GM19043 (cell line): ENCODE measurements around the gene ZNF280B.
"Not testable (repeated sequence)": the region's sequence is repeated elsewhere in the genome, so short reads cannot be mapped to it uniquely, and the experiment has no call there.

Experiments used
- ATAC-seq: cut with Tn5 transposase; IDR thresholded peaks from one replicate; pipeline ENCODE4 v1.9.1; 2021; ENCODE audit warnings: low read depth; ENCODE audit not compliant: unreplicated experiment

ZNF280B gene

DNA sequence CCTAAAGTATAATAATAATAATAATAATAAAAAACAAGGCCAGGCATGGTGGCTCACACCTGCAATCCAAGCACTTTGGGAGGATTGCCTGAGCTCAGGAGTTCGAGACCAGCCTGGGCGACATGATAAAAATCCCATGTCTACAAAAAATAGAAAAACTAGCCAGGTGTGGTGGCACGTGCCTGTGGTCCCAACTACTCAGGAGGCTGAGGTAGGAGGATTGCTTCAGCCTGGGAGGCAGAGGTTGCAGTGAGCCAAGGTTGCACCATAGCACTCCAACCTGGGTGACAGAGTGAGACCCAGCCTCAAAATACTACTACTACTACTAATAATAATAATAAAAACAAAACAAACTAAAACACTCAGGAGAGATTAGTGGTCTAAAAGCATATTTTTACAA lies 27.1 kb upstream of the ZNF280B start:
- ATAC-seq = no peak

DNA sequence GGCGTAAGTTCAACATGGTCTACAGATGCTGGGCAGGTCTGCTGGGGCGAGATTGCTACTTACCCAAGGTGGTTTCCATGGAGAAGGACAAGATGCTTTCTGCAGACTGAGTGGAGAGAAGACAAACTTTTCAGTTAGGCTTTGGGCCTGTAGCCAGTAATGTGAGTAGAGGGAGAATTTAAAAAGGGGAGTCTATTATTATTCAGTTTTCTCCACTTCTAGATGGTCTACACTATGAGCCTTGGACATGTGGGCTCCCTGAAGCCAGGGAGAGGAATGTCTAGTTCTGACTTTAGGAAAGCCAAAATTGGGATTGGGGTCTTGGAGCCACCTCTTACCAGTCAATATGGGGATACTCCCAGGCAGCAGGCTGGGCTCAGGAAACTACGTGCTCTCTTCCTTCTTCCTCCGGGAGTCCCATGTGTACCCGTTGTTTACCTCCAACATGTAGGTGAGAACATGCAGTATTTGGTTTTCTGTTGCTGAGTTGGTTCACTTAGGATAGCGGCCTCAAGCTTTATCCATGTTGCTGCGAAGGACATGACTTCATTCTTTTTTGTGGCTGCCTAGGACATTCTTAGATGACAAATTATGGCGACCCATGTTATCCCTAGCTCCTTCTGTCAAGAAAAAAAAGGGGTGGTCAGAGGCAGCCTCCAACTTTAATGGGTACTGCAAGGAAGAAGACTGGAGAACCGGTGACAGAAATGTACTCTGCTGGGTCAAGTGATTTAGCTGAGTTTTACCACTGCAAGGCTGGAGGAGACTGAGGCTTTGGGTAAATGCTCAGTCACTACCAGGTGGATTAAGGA lies 26.3 kb upstream of the ZNF280B start:
- ATAC-seq = no peak

DNA sequence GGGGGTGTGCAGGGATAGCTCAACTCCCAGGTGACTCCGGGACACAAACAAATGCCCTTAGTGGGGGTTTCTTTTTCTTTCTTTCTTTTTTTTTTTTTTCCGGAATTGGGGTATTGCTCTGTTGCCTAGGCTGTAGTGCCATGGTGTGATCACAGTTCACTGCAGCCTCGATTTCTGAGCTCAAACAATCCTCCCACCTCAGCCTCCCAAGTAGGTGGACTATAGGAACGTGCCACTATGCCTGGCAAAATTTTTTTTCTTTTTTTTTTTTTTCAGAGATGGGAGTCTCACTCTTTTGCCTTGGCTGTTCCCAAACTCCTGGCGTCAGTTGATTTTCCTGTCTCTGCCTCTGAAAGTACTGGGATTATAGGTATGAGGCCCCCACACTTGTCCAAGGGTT lies 25.3 kb upstream of the ZNF280B start:
- no peak for ATAC-seq

DNA sequence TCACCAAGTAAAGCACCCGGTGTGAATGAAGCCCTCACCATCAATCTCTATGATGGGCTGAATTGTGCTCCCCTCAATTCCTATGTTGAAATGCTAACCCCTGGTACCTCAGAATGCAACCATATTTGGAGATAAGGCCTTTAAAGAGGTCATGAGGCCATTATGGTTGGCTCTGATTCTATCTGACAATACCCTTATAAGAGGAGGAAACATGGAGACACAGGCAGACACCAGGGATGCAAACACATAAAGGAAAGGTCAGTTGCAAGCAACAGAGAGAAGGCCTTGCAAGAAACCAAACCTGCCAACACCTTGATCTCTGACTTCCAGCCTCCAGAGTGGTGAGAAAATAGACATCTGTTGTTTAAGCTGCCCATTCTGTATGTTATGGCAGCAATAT lies 24.9 kb upstream of the ZNF280B start:
- no peak for ATAC-seq

DNA sequence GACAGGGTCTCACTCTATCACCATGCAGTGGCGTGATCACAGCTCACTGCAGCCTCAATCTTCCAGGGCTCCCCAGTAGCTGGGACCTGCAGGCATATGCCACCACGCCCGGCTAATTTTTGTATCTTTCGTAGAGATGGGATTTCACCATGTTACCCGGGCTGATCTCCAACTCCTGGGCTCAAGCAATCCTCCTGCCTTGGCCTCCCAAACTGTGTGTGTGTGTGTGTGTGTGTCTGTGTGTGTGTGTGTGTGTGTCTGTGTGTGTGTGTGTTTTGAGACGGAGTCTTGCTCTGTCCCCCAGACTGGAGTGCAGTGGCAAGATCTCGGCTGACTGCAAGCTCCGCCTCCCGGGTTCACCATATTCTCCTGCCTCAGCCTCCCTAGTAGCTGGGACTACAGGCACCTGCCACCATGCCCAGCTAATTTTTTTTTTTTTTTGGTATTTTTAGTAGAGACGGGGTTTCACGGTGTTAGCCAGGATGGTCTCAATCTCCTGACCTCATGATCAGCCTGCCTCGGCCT lies 24.1 kb upstream of the ZNF280B start:
- ATAC-seq = not testable (repeated sequence)

DNA sequence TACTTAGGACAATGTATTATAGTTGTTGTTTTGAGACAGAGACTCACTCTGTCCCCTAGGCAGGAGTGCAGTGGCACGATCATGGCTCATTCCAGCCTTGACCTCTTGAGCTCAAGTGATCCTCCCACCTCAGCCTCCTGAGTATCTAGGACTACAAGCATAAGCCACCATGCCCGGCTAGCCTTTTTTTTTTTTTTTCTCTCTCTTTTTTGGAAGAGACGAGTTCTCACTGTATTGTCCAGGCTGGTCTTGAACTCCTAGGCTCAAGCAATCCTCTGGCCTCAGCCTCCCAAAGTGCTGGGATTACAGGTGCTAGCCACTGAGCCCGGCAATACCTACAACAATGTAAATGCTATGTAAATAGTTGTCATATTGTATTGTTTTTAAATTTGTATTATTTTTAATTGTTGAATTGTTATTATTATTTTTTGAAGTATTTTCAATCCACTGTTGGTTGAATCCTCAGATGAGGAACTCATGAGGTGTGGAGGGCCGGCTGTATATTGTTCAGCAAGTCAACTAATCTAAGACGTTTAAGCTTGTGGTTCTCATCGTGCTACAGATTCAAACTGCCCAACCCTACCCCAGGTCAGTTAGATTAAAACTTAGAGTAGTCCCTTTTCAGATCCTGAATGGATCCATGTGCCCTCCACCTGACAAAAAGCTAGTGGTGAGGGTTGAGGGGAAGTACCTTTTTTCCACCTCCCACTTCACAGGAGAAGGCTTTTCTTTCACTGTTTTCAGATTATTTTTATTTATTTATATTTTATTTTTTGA lies 23.4 kb upstream of the ZNF280B start:
- ATAC-seq = no peak

DNA sequence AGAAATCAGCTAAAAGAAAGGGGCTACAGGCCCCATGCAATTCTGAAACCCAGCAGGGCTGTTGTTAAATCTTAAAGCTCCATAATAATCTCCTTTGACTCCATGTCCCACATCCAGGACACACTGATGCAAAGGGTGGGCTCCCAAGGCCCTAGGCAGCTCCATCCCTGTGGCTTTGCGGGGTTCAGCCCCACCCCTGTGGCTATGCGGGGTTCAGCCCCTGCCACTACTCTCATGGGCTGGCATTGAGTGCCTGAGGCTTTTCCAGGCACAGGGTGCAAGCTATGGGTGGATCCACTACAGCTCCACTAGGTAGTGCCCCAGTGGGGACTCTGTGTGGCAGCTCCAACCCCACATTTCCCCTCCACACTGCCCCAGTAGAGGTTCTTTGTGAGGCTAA lies 20.2 kb upstream of the ZNF280B start:
- ATAC-seq = no peak

DNA sequence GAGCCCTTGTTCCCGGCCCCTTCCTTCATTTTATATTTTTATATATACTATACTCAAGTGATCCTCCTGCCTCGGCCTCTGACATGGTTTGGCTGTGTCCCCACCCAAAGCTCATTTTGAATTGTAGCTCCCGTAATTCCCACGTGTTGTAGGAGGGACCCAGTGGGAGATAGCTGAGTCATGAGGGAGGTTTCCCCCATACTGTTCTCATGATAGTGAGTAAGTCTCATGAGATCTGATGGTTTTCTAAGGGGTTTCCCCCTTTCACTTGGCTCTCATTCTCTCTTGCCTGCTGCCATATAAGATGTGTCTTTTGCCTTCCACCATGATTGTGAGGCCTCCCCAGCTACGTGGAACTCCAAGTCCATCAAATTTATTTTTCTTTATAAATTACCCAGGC lies 18.8 kb upstream of the ZNF280B start:
- ATAC-seq = no peak

DNA sequence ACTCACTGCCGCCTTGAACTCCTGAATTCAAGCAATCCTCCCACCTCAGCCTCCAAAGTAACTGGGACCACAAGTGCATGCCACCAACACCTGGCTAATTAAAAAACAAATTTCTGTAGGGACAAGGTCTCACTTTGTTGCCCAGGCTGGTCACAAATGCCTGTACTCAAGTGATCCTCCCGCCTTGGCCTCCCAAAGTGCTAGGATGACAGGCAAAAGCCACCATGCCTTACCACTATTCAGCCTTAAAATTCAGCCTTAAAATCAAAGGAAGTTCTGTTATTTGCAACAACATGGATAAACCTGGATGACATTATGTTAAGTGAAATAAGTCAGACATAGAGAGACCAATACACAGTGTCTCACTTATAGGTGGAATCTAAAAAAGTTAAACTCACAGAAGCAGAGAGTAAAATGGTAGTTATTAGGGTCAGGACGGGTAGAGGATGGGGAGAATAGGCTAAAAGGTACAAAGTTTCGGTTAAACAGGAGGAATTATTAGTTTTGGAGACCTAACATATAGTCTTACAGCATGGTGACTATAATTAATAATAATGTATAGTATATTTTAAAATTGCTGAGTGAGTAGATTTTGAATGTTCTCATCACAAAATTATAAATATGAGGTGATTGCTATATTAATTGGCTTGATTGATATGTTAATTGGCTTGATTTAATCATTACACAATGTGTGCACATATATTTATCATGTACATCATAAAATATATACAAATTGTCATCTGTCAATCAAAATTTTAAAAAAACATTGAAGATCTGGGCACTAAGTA lies 17.8 kb upstream of the ZNF280B start:
- no peak for ATAC-seq

DNA sequence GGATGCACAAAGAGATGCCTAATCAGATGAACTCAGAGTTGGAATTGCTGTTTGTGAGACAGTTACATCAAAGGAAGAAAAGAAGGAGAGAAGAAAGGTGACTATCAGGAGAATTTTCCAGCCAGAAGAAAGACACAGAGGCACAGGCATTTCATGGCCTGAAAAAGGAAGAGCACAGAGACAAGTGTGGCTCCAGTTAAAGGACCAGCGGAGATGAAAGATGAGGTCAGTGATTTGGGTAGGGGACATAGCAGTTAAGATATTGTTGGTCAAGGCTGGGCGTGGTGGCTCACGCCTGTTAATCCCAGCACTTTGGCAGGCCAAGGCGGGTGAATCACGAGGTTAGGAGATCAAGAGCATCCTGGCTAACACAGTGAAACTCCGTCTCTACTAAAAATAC lies 15.0 kb upstream of the ZNF280B start:
- ATAC-seq = no peak

DNA sequence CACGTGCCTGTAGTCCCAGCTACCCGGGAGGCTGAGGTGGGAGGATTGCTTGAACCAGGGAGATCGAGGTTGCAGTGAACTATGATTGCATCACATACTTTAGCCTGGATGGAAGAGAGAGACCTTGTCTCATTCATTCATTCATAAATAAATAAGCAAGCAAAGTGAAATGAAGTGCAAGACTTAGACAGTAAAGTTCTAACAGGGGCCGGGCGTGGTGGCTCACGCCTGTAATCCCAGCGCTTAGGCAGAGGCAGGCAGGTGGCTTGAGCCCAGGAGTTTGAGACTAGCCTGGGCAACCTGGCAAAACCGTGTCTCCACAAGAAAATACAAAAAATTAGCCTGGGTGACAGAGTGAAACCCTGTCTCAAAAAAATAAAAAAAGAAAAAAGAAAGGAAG lies 13.1 kb upstream of the ZNF280B start:
- no peak for ATAC-seq

DNA sequence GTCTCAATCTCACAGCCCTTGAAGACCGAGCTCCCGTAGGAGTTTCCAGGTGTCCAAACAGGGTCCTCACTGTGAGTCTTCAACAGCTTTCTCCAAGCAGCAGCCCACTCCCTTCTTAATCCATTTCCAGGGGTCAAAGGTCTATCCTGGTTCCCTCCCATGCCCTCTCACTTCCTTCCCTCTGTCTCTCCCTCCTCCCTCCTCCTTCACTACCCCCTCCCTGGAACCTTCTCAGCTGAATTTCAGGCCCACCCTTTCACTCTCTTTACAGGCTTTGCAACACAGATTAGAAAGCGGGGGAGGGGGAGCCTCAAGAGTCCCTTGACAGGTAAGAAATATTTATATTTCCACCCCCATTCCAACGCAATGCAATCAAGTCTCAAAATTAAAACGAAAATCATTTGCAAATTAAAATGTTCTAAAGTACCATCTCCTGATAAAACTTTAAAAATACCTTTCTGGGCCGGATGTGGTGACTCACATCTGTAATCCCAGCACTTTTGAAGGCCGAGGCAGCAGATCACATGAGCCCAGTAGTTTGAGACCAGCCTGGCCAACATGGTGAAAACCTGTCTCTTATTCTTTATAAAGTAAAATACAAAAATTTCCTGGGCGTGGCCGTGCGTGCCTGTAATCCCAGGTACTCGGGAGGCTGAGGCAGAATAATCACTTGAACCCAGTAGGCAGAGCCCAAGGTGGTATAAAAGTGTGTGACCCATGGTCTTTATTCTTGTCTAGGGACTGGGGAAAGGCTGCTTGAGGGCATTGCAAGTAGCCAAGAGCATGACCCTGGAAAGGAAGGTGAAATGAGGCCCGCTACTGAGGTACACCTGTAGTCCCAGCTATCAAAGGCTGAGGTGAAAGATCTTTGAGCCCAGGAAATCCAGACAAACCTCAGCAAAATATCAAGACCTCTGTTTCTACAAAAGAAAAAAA lies 12.4 kb upstream of the ZNF280B start:
- no peak for ATAC-seq

DNA sequence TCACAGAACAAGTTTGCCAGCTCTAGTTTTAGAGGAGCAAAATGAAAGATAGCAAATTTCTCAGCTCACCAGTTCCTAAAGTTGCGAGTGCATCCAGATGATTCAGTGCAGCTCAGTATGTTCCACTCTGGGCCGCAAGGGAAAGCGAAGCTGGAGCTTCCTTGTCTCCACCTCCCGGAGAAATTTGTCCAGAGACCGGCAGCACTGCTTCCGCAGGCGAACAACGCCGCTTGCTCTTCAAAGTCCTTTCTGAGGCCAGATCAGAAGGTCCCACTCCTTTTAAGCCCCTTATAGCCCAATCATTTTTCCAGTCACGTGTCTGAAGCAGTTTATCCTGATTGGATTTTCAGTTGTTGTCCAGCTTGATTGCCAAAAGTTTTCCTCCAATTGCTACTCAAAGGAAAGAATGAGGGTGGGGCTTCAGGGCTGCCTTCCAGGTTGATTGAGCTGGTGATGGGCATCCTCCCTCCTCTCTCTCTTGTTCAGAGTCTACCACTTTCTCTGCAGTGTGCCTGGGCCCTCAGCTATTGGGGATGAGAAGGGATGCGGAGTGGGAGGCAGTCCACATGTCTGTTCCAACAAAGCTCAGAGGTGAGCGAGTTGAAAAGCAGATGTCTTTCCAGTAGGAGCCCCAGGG lies 11.6 kb upstream of the ZNF280B start, which contains the start of gene ZNF280A:
Gene ZNF280A, minus strand, starts transcription at position 251 of the 637 bp plus-strand sequence. CDS start 4,640 bp downstream, outside the sequence.
- no peak for ATAC-seq

DNA sequence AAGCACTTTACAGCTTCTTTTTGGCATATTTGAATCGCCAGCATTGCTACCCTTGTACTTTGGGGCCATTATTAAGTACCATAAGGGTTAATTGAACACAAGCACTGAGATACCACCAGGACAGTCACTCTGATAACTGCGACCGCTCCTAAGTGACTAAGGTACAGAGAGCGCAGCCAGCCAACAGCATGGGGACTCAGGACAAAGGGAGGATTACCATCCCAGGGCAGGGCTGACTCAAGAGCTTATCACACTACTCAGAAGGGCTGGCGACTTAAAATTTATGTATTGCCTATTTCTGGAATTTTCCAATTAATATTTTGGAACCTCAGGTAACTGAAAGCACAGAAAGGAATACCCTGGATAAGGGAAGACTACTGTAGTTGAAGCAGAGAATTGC lies 11.0 kb upstream of the ZNF280B start:
- no peak for ATAC-seq

DNA sequence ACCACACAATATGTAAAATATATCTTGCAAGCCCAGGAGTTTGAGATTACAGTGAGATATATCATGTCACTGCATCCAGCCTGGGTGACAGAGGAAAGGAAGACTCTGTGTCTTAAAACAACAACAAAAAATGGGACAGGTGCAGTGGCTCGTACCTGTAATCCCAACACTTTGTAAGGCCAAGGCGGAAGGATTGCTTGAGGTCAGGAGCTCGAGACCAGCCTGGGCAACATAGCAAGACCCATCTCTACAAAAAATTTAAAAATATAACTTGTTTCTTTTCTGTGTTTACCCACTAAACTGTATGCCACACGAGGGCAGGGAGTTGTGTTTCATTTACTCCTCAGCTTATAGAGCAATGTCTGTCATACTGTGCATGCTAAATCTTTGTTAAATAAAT lies 8.4 kb upstream of the ZNF280B start:
- ATAC-seq = no peak

DNA sequence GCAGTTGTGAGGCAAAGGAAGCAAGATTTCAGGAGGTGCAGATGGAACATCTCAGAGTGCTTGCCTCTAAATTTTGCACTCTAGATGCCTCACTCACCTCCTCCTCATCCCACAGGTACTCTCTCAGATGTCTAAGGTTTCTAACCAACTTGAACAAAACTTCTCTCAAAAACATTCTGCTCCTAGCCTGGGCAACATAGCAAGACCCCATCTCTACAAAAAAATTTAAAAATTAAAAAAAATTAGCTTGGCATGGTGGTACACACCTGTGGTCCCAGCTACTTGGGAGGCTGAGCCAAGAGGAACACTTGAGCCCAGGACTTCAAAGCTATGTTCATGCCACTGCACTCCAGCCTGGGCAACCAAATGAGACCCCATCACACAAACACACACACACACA lies 7.3 kb upstream of the ZNF280B start:
- no peak for ATAC-seq

DNA sequence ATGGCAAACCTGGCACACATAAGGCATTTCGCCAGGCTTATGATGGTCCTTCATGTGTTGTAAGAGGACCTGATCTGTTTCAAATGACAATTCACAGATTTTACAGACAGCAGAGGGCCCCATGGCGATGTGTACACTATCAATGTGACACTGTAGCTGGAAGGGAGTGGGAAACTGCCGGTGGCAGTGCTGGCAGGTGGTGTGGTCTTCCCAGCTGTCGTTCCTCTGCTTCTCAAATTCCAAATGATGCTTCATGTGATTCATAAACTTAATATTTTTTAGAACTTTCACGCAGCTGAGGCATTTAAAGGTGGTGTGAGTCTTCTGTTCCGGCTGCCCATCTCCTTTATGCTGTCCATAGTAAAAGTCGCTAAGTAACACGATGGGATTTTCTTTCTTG lies 5.9 kb upstream of the ZNF280B start:
- ATAC-seq = not testable (repeated sequence)

DNA sequence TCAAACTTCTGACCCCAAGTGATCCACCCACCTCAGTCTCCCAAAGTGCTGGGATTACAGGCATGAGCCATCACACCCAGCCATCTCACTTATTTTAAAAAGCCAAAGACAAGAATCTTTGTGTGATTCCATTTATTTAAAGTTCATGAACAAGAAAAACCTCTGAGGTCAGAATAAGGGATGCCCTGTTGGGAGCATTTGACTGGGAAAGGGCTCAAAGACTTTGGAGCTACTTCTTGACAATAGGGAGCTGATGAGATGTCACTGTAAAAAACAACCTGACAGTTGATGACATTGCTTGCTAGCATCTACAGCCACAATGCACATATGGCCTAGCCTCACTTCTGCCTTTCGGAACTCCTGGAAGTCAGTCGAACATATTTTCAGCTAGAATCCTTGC lies 5.1 kb upstream of the ZNF280B start:
- no peak for ATAC-seq

DNA sequence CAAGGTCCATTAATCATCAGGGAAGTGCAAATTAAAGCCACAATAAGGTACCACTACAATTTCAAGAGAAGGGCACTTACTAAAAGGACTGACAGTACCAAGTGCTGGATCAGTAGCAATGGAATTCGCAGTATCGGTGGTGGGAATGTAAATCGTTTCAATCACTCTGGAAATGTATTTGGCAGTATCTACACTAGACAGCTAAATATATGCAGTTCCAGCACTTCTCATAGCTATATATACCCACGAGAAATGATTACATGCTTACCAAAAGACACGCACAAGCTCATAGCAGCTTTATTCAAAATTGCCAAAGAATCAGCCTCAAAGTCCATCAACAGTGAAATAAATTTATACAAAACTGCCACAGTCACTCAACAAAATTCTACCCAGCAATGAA lies 4.4 kb upstream of the ZNF280B start:
- no peak for ATAC-seq
